GM12864 (cell line): ENCODE results near the gene KIFBP.

Source experiments
- DNase-seq: peaks from one replicate; pipeline ENCODE4 v3.0.0-alpha.2; 2011; ENCODE audit warnings: low read depth
- H3K4me3 ChIP-seq: 2 replicates; pipeline ENCODE4 v1.5.1; 2011; ENCODE audit warnings: mild to moderate bottlenecking, low read depth, low read length, control low read depth
- TF ChIP-seq, protein P1 (sequence below): IDR thresholded peaks from 2 replicates; pipeline ENCODE4 v1.5.1; 2011; ENCODE audit warnings: low read depth, mild to moderate bottlenecking, moderate library complexity, low read length, control low read depth, inconsistent platforms; ENCODE audit errors: missing control alignments

The KIFBP gene

DNA sequence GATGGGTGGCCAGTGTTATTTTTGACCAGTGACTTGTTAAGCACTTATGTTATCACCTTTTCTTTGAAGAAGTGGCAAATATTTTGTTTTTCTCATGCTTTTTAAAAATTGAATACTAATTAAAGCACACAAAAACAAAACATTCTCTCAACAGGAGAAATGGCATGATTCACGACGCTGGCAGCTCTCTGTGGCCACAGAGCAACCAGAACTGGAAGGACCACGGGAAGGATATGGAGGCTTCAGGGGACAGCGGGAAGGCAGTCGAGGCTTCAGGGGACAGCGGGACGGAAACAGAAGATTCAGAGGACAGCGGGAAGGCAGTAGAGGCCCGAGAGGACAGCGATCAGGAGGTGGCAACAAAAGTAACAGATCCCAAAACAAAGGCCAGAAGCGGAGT is 6.2 kb upstream of the KIFBP start:
- no peak for DNase-seq
- TF ChIP-seq, protein P1, sequence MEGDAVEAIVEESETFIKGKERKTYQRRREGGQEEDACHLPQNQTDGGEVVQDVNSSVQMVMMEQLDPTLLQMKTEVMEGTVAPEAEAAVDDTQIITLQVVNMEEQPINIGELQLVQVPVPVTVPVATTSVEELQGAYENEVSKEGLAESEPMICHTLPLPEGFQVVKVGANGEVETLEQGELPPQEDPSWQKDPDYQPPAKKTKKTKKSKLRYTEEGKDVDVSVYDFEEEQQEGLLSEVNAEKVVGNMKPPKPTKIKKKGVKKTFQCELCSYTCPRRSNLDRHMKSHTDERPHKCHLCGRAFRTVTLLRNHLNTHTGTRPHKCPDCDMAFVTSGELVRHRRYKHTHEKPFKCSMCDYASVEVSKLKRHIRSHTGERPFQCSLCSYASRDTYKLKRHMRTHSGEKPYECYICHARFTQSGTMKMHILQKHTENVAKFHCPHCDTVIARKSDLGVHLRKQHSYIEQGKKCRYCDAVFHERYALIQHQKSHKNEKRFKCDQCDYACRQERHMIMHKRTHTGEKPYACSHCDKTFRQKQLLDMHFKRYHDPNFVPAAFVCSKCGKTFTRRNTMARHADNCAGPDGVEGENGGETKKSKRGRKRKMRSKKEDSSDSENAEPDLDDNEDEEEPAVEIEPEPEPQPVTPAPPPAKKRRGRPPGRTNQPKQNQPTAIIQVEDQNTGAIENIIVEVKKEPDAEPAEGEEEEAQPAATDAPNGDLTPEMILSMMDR: no peak
- no peak overlapping the region for H3K4me3 ChIP-seq

DNA sequence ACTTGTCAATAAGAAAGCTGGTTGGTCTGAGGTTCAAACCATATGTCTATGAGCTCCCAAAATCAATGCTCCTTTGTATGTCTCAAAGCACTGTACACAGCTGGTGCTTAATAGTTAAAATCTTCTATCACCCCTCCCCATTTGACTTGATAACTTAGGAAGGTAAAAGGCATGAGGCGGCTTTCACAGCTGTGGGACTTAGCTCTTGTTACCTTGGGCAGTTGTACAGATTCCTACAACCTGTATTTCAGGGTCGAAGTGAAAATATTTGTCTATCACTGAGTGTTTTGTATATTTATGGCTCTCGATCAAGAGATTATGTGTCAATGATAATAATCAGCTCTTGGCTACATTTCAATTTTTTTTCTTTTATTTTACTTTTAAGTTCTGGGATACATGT is 992 bp upstream of the KIFBP start:
- TF ChIP-seq, protein P1: no peak
- DNase-seq: no peak
- H3K4me3 ChIP-seq: no peak overlapping the region

DNA sequence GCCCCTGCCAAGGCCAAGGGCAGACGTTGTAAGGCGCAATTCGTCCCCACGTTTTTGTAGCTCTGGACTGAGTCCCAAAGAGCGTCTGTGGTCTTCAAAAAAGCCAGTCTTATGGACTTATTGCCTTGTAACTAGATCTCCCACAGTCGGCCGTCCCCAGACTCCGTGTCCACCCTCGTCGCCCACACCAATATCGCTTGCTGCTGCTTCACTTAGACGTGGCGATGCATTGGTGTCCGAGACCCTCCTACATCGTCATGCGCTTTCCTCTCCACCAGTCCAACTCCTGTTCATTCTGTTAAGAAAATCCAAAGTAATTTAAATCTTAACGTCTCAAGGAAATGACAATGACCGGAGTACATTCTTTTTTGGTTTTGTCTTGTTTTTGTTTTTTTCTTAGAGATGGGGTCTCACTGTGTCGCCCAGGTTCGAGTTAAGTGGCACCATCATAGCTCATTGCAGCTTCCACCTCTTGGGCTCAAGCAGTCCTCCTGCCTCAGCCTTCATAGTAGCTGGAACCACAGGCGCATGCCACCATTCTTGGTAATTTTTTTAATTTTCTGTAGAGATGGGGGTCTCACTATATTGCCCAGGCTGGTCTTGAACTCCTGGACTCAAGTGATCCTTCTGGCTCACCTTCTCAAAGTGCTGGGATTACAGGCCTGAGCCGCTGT is 851 bp downstream of the KIFBP start:
- peak overlapping the region; percentile 66 for H3K4me3 ChIP-seq
- TF ChIP-seq, protein P1: no peak
- no peak for DNase-seq

DNA sequence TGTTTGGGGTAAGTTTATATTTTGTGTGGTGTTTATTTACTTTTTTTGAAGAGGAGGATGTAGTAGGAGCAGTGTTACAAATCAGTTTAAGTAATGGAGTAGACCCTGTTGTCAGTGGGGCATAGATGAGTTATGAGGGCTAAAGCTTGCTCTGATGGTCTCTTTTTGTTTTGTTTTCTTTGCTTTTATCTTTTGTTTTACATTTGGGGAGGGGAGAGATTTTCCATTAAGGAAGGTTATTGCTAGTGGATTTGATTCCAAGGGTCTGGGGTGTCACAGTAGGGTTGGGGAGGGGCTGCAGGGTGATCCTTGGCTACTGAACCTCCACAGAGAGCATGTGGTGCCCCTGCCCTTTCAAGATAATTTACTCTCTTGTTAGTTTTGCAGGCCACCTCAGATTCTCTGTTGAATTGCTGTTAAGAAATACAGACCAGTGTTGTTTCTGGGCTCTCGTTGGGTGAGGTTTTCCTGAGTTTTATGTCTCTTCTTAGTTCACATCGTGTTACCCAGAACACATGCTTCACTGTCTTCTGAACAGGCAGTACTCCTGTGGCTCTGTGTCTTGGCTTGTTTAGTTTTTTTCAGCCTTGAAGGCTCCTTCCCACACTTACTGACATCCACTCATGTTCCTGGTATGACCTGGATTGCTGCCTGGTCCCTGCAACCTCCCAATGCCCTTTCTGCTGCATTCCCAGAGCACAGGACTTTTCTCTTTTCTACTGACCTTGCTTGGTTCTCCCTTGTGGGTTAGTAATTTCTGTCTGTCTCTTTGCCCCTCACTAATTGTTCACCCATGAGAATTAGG is 4.2 kb downstream of the KIFBP start:
- no peak for DNase-seq
- no peak overlapping the region for H3K4me3 ChIP-seq
- TF ChIP-seq, protein P1: no peak

DNA sequence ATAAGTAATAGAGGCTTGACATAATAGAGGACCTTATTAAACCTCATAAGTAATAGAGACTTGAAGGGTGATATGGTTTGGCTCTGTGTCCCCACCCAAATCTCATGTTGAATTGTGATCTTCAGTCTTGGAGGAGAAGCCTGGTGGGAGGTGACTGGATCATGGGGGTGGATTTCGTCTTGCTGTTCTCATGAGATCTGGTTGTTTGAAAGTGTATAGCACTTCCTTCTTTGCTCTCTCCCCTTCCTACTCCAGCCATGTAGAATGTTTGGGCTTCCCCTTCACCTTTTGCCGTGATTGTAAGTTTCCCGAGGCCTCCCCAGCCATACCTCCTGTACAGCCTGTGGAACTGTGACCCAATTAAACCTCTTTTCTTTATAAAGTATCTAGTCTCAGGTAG is 8.6 kb downstream of the KIFBP start:
- no peak overlapping the region; the same call in 1 of the 2 replicates for H3K4me3 ChIP-seq
- TF ChIP-seq, protein P1: no peak
- peak; percentile 18 for DNase-seq

DNA sequence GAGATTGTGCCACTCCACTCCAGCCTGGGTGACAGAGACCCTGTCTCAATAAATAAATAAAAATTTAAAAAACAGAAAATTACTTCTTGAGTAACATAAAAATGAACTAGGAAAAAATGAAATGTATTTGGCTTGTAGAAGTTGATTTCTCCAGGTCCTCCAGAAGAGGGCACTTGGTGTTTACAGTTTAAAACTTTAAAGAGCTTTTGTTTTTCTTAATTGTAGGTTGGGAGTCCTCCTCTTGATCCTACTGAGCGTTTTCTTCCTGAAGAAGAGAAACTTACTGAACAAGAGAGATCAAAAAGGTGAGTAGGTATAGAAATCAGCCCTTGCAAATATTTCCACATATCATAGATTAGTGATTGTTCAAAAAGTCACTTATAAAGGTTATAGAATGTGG is 16.2 kb downstream of the KIFBP start:
- TF ChIP-seq, protein P1: peak; percentile 42
- peak; percentile 19 for DNase-seq
- H3K4me3 ChIP-seq: no peak overlapping the region
